ENCODE measurements around the gene SLC17A2. TPM values are rescaled to one million over a fixed set of nuclear protein-coding genes. Genes with fewer than 3 reads are reported as not detected.

The SLC17A2 gene
- total and polyA plus RNA-seq, 12 donors: not detected

GRCh38 chr6:25961619-25962148, 31.2 kb upstream of the SLC17A2 start:
- intact Hi-C loops (cut with DNase I): no loop called here
- WGBS, 2 donors: 68 to 69% methylated on average over 3 of the region's 3 CpGs
- Histone ChIP-seq H3K36me3 (peaks cover 0 to 28% (median 11%) of the 10 kb centered on the region in 9 donors), H3K4me3 (peak overlapping the region in 9 of 10 donors; percentile 38 to 75 (median 69)), H3K4me1 (peaks cover 0 to 57% (median 34%) of the 10 kb centered on the region in 9 donors), H3K9me3 (peaks cover 0 to 12% (median 0%) of the 10 kb centered on the region in 11 donors), H3K27me3 (no peaks in the 10 kb centered on the region), H3K27ac (peak overlapping the region; percentile 72 to 98 (median 94))
- TF ChIP-seq, protein P1, sequence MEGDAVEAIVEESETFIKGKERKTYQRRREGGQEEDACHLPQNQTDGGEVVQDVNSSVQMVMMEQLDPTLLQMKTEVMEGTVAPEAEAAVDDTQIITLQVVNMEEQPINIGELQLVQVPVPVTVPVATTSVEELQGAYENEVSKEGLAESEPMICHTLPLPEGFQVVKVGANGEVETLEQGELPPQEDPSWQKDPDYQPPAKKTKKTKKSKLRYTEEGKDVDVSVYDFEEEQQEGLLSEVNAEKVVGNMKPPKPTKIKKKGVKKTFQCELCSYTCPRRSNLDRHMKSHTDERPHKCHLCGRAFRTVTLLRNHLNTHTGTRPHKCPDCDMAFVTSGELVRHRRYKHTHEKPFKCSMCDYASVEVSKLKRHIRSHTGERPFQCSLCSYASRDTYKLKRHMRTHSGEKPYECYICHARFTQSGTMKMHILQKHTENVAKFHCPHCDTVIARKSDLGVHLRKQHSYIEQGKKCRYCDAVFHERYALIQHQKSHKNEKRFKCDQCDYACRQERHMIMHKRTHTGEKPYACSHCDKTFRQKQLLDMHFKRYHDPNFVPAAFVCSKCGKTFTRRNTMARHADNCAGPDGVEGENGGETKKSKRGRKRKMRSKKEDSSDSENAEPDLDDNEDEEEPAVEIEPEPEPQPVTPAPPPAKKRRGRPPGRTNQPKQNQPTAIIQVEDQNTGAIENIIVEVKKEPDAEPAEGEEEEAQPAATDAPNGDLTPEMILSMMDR (IDR thresholded peaks at IDR 0.05): peak in 1 of 9 donors; percentile 16
- DNase-seq (no peak), ATAC-seq (no peak)

DNA sequence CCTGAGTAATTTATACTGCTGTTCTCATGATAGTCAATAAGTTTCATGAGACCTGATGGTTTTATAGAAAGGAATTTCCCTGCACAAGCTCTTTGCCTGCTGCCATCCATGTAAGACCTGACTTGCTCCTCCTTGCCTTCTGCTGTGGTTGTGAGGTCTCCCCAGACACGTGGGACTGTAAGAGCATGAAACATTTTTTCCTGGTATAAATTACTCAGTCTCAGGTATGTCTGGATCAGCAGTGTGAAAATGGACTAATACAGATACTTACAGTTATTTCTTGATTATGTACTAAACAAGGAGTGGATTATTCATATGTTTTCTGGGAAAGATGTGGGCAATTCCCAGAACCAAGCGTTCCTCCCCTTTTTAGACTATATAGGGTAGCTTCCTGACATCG, 30.2 kb upstream of the SLC17A2 start:
- Histone ChIP-seq H3K36me3 (peaks cover 0 to 18% (median 6%) of the 10 kb centered on the region in 9 donors), H3K9me3 (peaks cover 0 to 12% (median 0%) of the 10 kb centered on the region in 11 donors), H3K27ac (no peak overlapping the region), H3K4me1 (peaks cover 0 to 47% (median 25%) of the 10 kb centered on the region in 9 donors), H3K4me3 (no peak overlapping the region), H3K27me3 (no peaks in the 10 kb centered on the region)
- intact Hi-C loops (cut with DNase I): no loop called here
- no peak for DNase-seq
- WGBS, 2 donors: 87 to 91% methylated on average over 3 of the region's 3 CpGs
- ATAC-seq: no peak
- TF ChIP-seq, protein P1 (IDR thresholded peaks at IDR 0.05): no peak

DNA sequence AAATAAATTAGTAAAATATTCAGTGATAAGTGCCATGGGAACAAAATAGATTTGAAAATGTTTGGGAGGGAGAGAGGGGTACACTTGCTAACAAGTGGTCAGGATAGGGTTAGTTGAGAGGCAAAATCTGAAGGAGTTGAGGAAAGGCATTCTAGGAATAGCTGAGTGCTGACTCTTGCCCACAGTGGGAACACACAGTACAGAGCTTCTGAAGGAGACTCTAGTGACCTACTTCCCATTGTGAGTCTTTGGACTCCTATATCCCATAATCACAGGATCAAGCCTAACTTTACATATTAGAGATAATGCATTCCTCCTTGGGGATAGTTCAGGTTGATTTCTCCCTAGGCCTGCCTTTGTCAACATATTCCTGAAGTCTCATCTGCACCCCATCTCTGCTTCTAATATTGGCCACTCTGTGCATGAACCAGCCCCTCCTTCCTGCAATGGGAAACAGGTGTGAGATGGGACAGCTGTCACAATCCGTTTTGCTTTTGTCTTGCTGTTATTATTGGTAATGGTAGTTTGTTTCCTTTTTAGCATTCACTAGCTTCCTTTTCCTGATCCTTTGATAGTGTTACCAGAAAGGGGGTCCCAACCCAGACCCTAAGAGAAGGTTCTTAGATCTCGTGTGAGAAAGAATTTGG, 29.5 kb upstream of the SLC17A2 start:
- Histone ChIP-seq H3K27me3 (no peaks in the 10 kb centered on the region), H3K4me1 (peaks cover 0 to 40% (median 18%) of the 10 kb centered on the region in 9 donors), H3K4me3 (no peak overlapping the region), H3K27ac (no peak overlapping the region), H3K9me3 (peaks cover 0 to 12% (median 0%) of the 10 kb centered on the region in 11 donors), H3K36me3 (peaks cover 0 to 11% (median 3%) of the 10 kb centered on the region in 9 donors)
- 46 to 51% methylated on average over 2 of the region's 2 CpGs for WGBS, 2 donors
- TF ChIP-seq, protein P1 (IDR thresholded peaks at IDR 0.05): no peak
- intact Hi-C loops (cut with DNase I): no loop called here
- ATAC-seq (no peak), DNase-seq (no peak)

GRCh38 chr6:25958700-25959162, 28.2 kb upstream of the SLC17A2 start:
- no peak for ATAC-seq
- Histone ChIP-seq H3K36me3 (no peaks in the 10 kb centered on the region), H3K27me3 (no peaks in the 10 kb centered on the region), H3K4me1 (peaks cover 0 to 27% (median 5%) of the 10 kb centered on the region in 9 donors), H3K27ac (no peak overlapping the region), H3K4me3 (no peak overlapping the region), H3K9me3 (peaks cover 0 to 12% (median 0%) of the 10 kb centered on the region in 11 donors)
- intact Hi-C loops (cut with DNase I): no loop called here
- TF ChIP-seq, protein P1 (IDR thresholded peaks at IDR 0.05): no peak
- DNase-seq: no peak
- WGBS, 2 donors: 82 to 84% methylated on average over 3 of the region's 3 CpGs
